ENCODE results near the gene SMIM28.

SMIM28 gene

GRCh38 chr6:138374815-138375214 lies 2.9 kb upstream of the SMIM28 start:
- DNase-seq: no peak

- DNase-seq: no peak
Measured at GRCh38 chr6:138377042-138377441, 663 bp upstream of the SMIM28 start.

GRCh38 chr6:138378463-138378862 lies 758 bp downstream of the SMIM28 start:
- no peak for DNase-seq

GRCh38 chr6:138382498-138383265 lies 5.0 kb downstream of the SMIM28 start:
- peak; percentile 12 for DNase-seq

- no peak for DNase-seq
Measured at GRCh38 chr6:138383776-138384175, 6.1 kb downstream of the SMIM28 start.

- DNase-seq: no peak
Measured at GRCh38 chr6:138386897-138387296, 9.2 kb downstream of the SMIM28 start.

- peak; percentile 91 for DNase-seq
Measured at GRCh38 chr6:138387577-138388368, 10.1 kb downstream of the SMIM28 start.

- DNase-seq: no peak
Measured at GRCh38 chr6:138389551-138389950, 11.8 kb downstream of the SMIM28 start.

- no peak for DNase-seq
Measured at GRCh38 chr6:138393871-138394783, 16.4 kb downstream of the SMIM28 start.

- no peak for DNase-seq
Measured at GRCh38 chr6:138396709-138397108, 19.0 kb downstream of the SMIM28 start.

GRCh38 chr6:138397128-138398122 lies 19.7 kb downstream of the SMIM28 start:
- DNase-seq: peak; percentile 13

- no peak for DNase-seq
Measured at GRCh38 chr6:138400326-138400725, 22.6 kb downstream of the SMIM28 start.

GRCh38 chr6:138401960-138402837 lies 24.5 kb downstream of the SMIM28 start:
- DNase-seq: no peak

- DNase-seq: no peak
Measured at GRCh38 chr6:138402838-138403187, 25.1 kb downstream of the SMIM28 start.

- DNase-seq: peak; percentile 48
Measured at GRCh38 chr6:138403324-138403800, 25.7 kb downstream of the SMIM28 start.

GRCh38 chr6:138403801-138404665 lies 26.3 kb downstream of the SMIM28 start, which contains the start of gene HEBP2:
Gene HEBP2, plus strand, starts transcription at chr6:138404223. Its CDS starts 273 bp downstream, at chr6:138404496.
- peak; percentile 96 for DNase-seq

GRCh38 chr6:138404666-138405337 lies 27.1 kb downstream of the SMIM28 start:
- DNase-seq: peak; percentile 50

- DNase-seq: no peak
Measured at GRCh38 chr6:138405816-138406413, 28.2 kb downstream of the SMIM28 start.

Data from DMS53 (cell line).